ENCODE data around the gene TECR.
A peak's percentile ranks its signal among the peaks of the same experiment; 100 is the strongest.
"Not testable (repeated sequence)": the region's sequence is repeated elsewhere in the genome, so short reads cannot be mapped to it uniquely, and the experiment has no call there.

Gene TECR

GRCh38 chr19:14536926-14537692 is 7.7 kb downstream of the TECR start:
- ATAC-seq (peak; percentile 50), DNase-seq (peak; percentile 60)

GRCh38 chr19:14540741-14541525 is 11.5 kb downstream of the TECR start:
- ATAC-seq (no peak), DNase-seq (no peak)

GRCh38 chr19:14541979-14542378 is 12.6 kb downstream of the TECR start:
- not testable (repeated sequence) for ATAC-seq, DNase-seq

GRCh38 chr19:14542711-14543328 is 13.4 kb downstream of the TECR start:
- peak; percentile 56 for ATAC-seq
- no peak for DNase-seq

GRCh38 chr19:14544047-14544446 is 14.7 kb downstream of the TECR start:
- DNase-seq (no peak), ATAC-seq (no peak)

GRCh38 chr19:14544977-14545715 is 15.8 kb downstream of the TECR start:
- no peak for ATAC-seq
- no peak for DNase-seq

- ATAC-seq (no peak), DNase-seq (no peak)
Measured at GRCh38 chr19:14545716-14546082, 16.3 kb downstream of the TECR start.

GRCh38 chr19:14550201-14550754 is 20.9 kb downstream of the TECR start:
- no peak for DNase-seq

GRCh38 chr19:14551134-14552005 is 22.0 kb downstream of the TECR start:
- DNase-seq (peak; percentile 68), ATAC-seq (peak; percentile 92)

More at GRCh38 chr19:14550201-14550754, 20.9 kb downstream of the TECR start:
- ATAC-seq = no peak

- ATAC-seq, DNase-seq: not testable (repeated sequence)
Measured at GRCh38 chr19:14552006-14552360, 22.6 kb downstream of the TECR start.

GRCh38 chr19:14553042-14553938 is 23.9 kb downstream of the TECR start:
- no peak for DNase-seq
- no peak for ATAC-seq

GRCh38 chr19:14553939-14554243 is 24.5 kb downstream of the TECR start:
- no peak for DNase-seq
- no peak for ATAC-seq

GRCh38 chr19:14554382-14554812 is 25.0 kb downstream of the TECR start:
- ATAC-seq (no peak), DNase-seq (no peak)

GRCh38 chr19:14555918-14556661 is 26.7 kb downstream of the TECR start:
- ATAC-seq (no peak), DNase-seq (no peak)

GRCh38 chr19:14556662-14557188 is 27.3 kb downstream of the TECR start:
- ATAC-seq (peak; percentile 83), DNase-seq (peak; percentile 85)

- no peak for DNase-seq
- no peak for ATAC-seq
Measured at GRCh38 chr19:14558370-14559066, 29.1 kb downstream of the TECR start.

GRCh38 chr19:14559916-14560775 is 30.8 kb downstream of the TECR start:
- ATAC-seq (no peak), DNase-seq (no peak)

GRCh38 chr19:14560776-14561108 is 31.3 kb downstream of the TECR start:
- DNase-seq (no peak), ATAC-seq (no peak)
